ENCODE results near the gene CHADL.

The CHADL gene

DNA sequence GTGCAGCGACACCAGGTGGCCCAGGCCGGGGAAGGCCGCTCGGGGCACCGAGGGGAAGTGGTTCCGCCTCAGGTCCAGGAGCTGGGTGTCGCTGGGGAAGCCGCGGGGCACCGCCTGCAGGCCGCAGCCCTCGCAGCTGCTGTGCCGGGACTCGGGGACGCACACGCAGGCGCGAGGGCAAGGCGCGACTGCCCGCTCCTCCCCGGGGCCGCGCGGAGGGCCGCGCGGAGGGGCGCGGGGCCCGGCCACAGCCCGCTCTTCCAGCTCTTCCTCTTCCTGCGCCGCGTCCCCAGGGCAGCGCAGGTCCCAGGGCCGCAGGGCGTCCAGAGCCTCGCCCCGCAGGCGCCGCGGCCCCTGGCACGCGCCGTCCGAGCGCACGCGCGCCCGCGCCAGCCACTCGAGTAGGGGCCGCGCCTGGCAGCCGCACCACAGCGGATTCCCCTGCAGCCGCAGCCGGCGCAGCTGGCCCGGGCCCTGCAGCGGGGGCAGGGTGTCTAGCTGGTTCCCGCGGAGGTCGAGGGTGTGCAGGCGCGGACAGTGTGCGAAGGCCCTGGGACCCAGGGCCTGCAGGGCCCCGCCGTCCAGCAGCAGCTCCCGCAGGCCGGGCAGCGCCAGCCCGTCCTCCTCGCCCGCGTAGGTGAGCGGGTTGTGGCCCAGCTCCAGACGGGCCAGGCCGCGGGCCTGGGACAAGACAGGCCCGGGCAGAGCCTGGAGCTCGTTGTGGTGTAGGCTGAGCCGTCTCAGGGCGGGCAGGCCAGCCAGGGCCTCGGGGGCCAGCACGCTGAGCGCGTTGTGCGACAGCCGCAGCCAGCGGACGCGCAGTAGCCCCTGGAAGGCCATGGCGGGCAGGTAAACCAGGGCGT lies 2.8 kb downstream of the CHADL start:
- Histone ChIP-seq H3K9me2 (replicated peaks; ENCODE audit: control insufficient read depth, low read length) (no peaks in the 10 kb centered on the region), H3F3A (ENCODE audit: control insufficient read depth, insufficient read depth) (no peaks in the 10 kb centered on the region), H3K4me1 (ENCODE audit: control insufficient read depth, low read length) (peaks cover 12% of the 10 kb centered on the region), H3K79me2 (ENCODE audit: control insufficient read depth, low read length) (no peaks in the 10 kb centered on the region), H3K9me3 (ENCODE audit: control insufficient read depth, insufficient read depth, low read length) (no peaks in the 10 kb centered on the region), H3K27me3 (ENCODE audit: control insufficient read depth, low read length) (peaks cover 5% of the 10 kb centered on the region), H3K27ac (ENCODE audit: low read depth, low read length) (no peak overlapping the region), H3K36me3 (ENCODE audit: control insufficient read depth, low read length) (no peaks in the 10 kb centered on the region), H4K20me1 (ENCODE audit: control insufficient read depth, insufficient read depth, low read depth, low read length) (peaks cover under 1% of the 10 kb centered on the region; the same call in 1 of the 2 replicates), H3K4me3 (ENCODE audit: low read length) (peak overlapping the region; percentile 65), H3K4me2 (ENCODE audit: low read length) (peak overlapping the region; percentile 72)
- TF ChIP-seq, protein P1, sequence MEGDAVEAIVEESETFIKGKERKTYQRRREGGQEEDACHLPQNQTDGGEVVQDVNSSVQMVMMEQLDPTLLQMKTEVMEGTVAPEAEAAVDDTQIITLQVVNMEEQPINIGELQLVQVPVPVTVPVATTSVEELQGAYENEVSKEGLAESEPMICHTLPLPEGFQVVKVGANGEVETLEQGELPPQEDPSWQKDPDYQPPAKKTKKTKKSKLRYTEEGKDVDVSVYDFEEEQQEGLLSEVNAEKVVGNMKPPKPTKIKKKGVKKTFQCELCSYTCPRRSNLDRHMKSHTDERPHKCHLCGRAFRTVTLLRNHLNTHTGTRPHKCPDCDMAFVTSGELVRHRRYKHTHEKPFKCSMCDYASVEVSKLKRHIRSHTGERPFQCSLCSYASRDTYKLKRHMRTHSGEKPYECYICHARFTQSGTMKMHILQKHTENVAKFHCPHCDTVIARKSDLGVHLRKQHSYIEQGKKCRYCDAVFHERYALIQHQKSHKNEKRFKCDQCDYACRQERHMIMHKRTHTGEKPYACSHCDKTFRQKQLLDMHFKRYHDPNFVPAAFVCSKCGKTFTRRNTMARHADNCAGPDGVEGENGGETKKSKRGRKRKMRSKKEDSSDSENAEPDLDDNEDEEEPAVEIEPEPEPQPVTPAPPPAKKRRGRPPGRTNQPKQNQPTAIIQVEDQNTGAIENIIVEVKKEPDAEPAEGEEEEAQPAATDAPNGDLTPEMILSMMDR (IDR thresholded peaks at IDR 0.05; ENCODE audit: low read depth, low read length, poor library complexity, severe bottlenecking) = peak; percentile 82
- no peak for TF ChIP-seq EZH2phosphoT487 (IDR thresholded peaks at IDR 0.05; ENCODE audit: borderline replicate concordance, low read length)

DNA sequence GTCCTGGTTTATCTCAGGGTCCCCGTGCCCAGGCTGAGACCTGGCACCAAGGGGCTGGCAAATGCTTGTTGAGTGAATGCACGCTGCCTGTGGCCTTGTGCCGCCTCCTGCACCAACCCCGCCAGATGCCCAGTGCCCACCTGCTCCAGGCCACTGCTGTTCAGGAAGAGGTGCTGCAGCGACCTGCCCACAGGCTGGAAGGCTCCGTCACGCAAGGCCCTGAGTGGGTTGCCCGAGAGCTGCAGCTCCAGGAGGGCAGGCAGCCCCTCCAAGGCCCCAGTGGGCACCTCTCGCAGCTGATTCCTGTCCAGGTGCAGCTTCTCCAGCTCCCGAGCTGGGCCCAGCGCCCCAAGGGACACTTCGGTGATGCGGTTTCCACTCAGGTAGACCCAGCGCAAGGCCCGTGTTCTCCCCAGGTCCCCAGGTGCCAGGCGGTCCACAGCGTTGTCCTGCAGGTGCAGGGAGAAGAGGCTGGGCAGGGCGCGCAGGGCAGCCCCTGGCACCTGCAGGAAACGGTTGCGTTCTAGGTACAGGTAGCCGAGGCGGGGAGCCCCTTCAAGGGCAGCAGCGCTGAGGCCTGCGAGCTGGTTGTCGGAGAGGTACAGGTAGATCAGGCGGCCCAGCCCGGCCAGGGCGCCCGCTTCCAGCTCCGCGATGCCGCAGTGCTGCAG lies 3.6 kb downstream of the CHADL start:
- Histone ChIP-seq H3K36me3 (ENCODE audit: control insufficient read depth, low read length) (no peaks in the 10 kb centered on the region), H3K27ac (ENCODE audit: low read depth, low read length) (no peak overlapping the region), H3F3A (ENCODE audit: control insufficient read depth, insufficient read depth) (no peaks in the 10 kb centered on the region), H3K4me1 (ENCODE audit: control insufficient read depth, low read length) (peaks cover 12% of the 10 kb centered on the region), H3K4me2 (ENCODE audit: low read length) (peak overlapping the region; percentile 72), H3K9me3 (ENCODE audit: control insufficient read depth, insufficient read depth, low read length) (no peaks in the 10 kb centered on the region), H3K79me2 (ENCODE audit: control insufficient read depth, low read length) (no peaks in the 10 kb centered on the region), H3K4me3 (ENCODE audit: low read length) (peak overlapping the region; percentile 65), H3K9me2 (replicated peaks; ENCODE audit: control insufficient read depth, low read length) (no peaks in the 10 kb centered on the region), H4K20me1 (ENCODE audit: control insufficient read depth, insufficient read depth, low read depth, low read length) (peaks cover 3% of the 10 kb centered on the region; the same call in 1 of the 2 replicates), H3K27me3 (ENCODE audit: control insufficient read depth, low read length) (peaks cover 5% of the 10 kb centered on the region)
- TF ChIP-seq EZH2phosphoT487 (IDR thresholded peaks at IDR 0.05; ENCODE audit: borderline replicate concordance, low read length) = no peak
- TF ChIP-seq, protein P1 (IDR thresholded peaks at IDR 0.05; ENCODE audit: low read depth, low read length, poor library complexity, severe bottlenecking) = no peak

DNA sequence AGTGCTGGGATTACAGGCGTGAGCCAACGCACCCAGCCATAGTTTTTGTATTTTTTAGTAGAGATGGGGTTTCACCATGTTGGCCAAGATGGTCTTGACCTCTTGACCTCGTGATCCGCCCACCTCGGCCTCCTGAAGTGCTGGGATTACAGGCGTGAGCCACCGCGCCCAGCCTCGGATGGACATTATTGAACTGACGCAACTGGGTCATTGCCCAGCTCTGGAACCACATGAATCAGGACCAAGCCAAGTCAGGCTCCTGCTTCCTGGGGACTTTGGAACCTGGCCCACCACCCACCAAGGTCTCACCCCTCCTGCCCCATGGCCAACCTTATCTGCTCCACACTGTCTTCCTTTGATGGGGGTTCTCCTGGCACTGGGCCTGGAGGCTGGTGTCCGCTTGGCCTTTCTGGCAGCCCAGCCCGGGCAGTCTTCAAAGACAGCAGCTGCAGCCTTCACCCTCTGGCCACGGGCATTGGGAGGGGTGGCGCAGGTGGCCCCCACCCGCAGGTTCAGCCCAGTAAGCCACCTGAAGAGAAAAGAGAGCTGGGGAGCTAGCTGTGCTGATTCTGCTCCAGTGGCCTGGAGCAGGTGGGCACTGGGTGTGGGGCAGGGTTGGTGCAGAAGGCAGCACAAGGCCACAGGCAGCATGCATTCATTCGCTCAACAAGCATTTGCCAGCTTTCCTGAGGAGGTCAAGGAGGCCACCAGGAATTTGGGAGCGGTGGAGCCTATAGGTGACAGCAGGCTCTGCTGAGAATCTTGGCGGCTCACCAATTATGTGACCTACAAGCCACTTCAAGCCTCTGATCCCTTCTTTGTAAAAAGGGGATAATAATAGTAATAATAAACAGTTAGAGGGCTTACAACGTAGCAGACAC lies 5.7 kb downstream of the CHADL start:
- H3K4me2 ChIP-seq (ENCODE audit: low read length) = no peak overlapping the region
- no peaks in the 10 kb centered on the region for H3K79me2 ChIP-seq (ENCODE audit: control insufficient read depth, low read length)
- H3K36me3 ChIP-seq (ENCODE audit: control insufficient read depth, low read length) = peaks cover 14% of the 10 kb centered on the region
- H3K9me3 ChIP-seq (ENCODE audit: control insufficient read depth, insufficient read depth, low read length) = no peaks in the 10 kb centered on the region
- H3K4me1 ChIP-seq (ENCODE audit: control insufficient read depth, low read length) = peaks cover 12% of the 10 kb centered on the region
- H3K9me2 ChIP-seq (replicated peaks; ENCODE audit: control insufficient read depth, low read length) = no peaks in the 10 kb centered on the region
- H3K4me3 ChIP-seq (ENCODE audit: low read length) = no peak overlapping the region
- peaks cover 7% of the 10 kb centered on the region; the same call in 1 of the 2 replicates for H4K20me1 ChIP-seq (ENCODE audit: control insufficient read depth, insufficient read depth, low read depth, low read length)
- peaks cover 5% of the 10 kb centered on the region for H3K27me3 ChIP-seq (ENCODE audit: control insufficient read depth, low read length)
- H3K27ac ChIP-seq (ENCODE audit: low read depth, low read length) = no peak overlapping the region
- no peak for TF ChIP-seq EZH2phosphoT487 (IDR thresholded peaks at IDR 0.05; ENCODE audit: borderline replicate concordance, low read length)
- TF ChIP-seq, protein P1 (IDR thresholded peaks at IDR 0.05; ENCODE audit: low read depth, low read length, poor library complexity, severe bottlenecking) = no peak
- no peaks in the 10 kb centered on the region for H3F3A ChIP-seq (ENCODE audit: control insufficient read depth, insufficient read depth)

Measured in DOHH2 (cell line).